Heart left ventricle (tissue), 16 donors: ENCODE results near the gene KCNK2. TPM values are rescaled to one million over a fixed set of nuclear protein-coding genes. Genes with fewer than 3 reads are reported as not detected.

Source experiments
- ATAC-seq, 4 donors: fragments of 200-7000 bp; cut with Tn5 transposase; one replicate each; pipeline ENCODE4 v1.9.1; 2020 to 2022; ENCODE audit warnings: moderate library complexity in 4 of 4, mild to moderate bottlenecking in 3 of 4, moderate number of reproducible peaks in 1 of 4
- DNase-seq, 5 donors: peaks; one replicate each; pipeline ENCODE4 v3.0.0-alpha.2; 2020
- H3K27ac ChIP-seq, 12 donors: fragments of 200-600 bp; sonication (generic) in 4 of 12; one replicate each; pipeline versions ENCODE4 v1.5.0 to v1.8.0; 2016 to 2022; ENCODE audit warnings: mild to moderate bottlenecking in 2 of 12
- H3K27me3 ChIP-seq, 9 donors: fragments of 200-600 bp; sonication (generic) in 2 of 9; one replicate each; pipeline versions ENCODE4 v1.5.1 to v1.8.0; 2016 to 2022; ENCODE audit warnings: mild to moderate bottlenecking in 3 of 9
- H3K36me3 ChIP-seq, 9 donors: fragments of 200-600 bp; sonication (generic) in 2 of 9; one replicate each; pipeline versions ENCODE4 v1.5.0 to v1.8.0; 2018 to 2022; ENCODE audit warnings: mild to moderate bottlenecking in 2 of 9
- H3K4me1 ChIP-seq, 12 donors: fragments of 200-600 bp; sonication (generic) in 4 of 12; one replicate each; pipeline versions ENCODE4 v1.5.0 to v1.8.0; 2016 to 2022; ENCODE audit warnings: mild to moderate bottlenecking in 3 of 12
- H3K4me3 ChIP-seq, 12 donors: fragments of 200-600 bp; sonication (generic) in 4 of 12; one replicate each; pipeline versions ENCODE4 v1.5.0 to v1.8.0; 2017 to 2022; ENCODE audit warnings: mild to moderate bottlenecking in 9 of 12, moderate library complexity in 4 of 12
- H3K9me3 ChIP-seq, 12 donors: fragments of 200-600 bp; sonication (generic) in 4 of 12; one replicate each; pipeline versions ENCODE4 v1.5.0 to v1.8.0; 2016 to 2022; ENCODE audit warnings: mild to moderate bottlenecking in 1 of 12
- POLR2A ChIP-seq, 2 donors: fragments of 450-650 bp; IDR thresholded peaks; one replicate each; pipeline ENCODE4 v1.6.1; 2017; ENCODE audit warnings: antibody characterized with exemption in 2 of 2, mild to moderate bottlenecking in 2 of 2, moderate library complexity in 2 of 2
- WGBS, 4 donors: extraction: QIAGEN DNeasy Blood & Tissue Kit in 2 of 4; methylation state at CpG; one replicate each; pipeline versions ENCODE4 v1.1.5 to v1.1.7; 2013 to 2018; 5-methylcytosine and 5-hydroxymethylcytosine counted together
- intact Hi-C, 10 donors: fragments of 100-400 bp; cut with DNase I; formaldehyde crosslinking; loops; one replicate each; pipeline versions ENCODE4 v1.11.1 to v1.14.2; 2022
- polyA plus RNA-seq, 2 donors: library from polyadenylated mRNA; stranded (reverse); fragments of 200-250 nt; gene quantifications; one replicate each; pipeline ENCODE4 v1.2.3, GENCODE V29; 2013
- total RNA-seq, 9 donors: library from RNA; depleted of rRNA in 2 of 9; stranded (reverse); fragments of >200 nt in 2 of 9; fragmentation: NEBNext Ultra II Directional in 3 of 9; extraction: Animal tissue kit (Norgen Biotek cat#: 25700) in 3 of 9; gene quantifications; one replicate each; pipeline versions ENCODE4 v1.1.0 to v1.2.4, GENCODE V29; 2016 to 2023
- TF ChIP-seq, protein P1 (sequence below), 12 donors: fragments of 200-600 bp; sonication (generic) in 4 of 12; IDR thresholded peaks; one replicate each; pipeline versions ENCODE4 v1.5.0 to v1.8.0; 2018 to 2022; ENCODE audit warnings: antibody characterized with exemption in 12 of 12, mild to moderate bottlenecking in 5 of 12
- donor health status: ischemic (EF 13 %, LVEDD 7.1; RV severe dilation, severe dysfunction).
- donor health status: healthy with polysubstance abuse.
- donor health status: DM: no; HTN: yes; CAD: no.
- donor health status: DM: no; HTN: no; CAD: no.
- donor health status: ischemic (EF 25% LVEDD 6.9; RV normal size, moderate dysfunction).
- donor health status: ischemic (EF 25% LVEDD 5.7; RV mildly dilated, moderate dysfunction).
- donor health status: healthy.
- donor health status: DM: yes; HTN: yes; CAD: no.
- donor health status: ischemic (EF 35%, LVEDD 5.7; RV mildly dilated, moderate dysfunction).
- donor health status: nonischemic (EF 11% LVEDD 7.7; RV severe dilation, severe dysfunction).
- donor health status: DM: yes; HTN: yes; CAD: no.
- donor health status: PGD.
- donor health status: ischemic (EF 29% LVEDD 5.4; RV normal size, mild dysfunction).
- donor health status: nonischemic (EF 23%, LVEDD 6.1; RV moderate dilation, normal function).

The KCNK2 gene
- total and polyA plus RNA-seq, 11 donors: 0.04 to 1.3 (median 0.21) TPM; not detected in 3

DNA sequence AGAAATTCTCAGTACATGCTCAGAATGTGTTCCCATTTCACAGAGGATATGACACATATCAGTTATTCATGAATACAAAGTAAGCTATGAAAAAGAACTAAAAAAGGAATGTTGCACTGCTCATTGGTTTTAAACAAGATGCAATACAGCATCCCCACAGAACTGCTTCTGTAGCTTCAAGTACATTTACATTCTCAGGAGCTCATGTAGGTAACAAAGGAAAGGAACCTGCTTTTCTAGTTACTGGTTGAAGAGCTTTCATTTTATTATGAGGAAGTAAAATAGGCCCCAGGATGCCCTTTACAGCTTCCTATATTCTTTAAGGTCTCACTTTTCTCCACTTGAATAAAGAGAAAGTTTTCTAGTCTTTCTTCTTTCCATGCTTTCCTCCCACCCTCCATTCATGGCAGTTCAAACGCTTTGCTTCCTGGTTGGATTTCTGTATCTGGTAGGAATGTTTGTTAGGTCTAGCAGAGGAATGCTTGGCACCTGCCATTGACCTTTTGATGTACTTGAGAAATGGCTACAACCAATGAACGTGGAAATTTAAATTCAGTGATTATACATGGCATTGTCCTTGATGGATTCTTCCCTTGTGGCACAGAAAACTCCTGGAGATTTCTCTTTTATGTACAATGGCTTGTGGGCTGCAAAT, 27.1 kb upstream of the KCNK2 start:
- no peaks in the 10 kb centered on the region for H3K9me3 ChIP-seq
- DNase-seq: no peak
- TF ChIP-seq, protein P1, sequence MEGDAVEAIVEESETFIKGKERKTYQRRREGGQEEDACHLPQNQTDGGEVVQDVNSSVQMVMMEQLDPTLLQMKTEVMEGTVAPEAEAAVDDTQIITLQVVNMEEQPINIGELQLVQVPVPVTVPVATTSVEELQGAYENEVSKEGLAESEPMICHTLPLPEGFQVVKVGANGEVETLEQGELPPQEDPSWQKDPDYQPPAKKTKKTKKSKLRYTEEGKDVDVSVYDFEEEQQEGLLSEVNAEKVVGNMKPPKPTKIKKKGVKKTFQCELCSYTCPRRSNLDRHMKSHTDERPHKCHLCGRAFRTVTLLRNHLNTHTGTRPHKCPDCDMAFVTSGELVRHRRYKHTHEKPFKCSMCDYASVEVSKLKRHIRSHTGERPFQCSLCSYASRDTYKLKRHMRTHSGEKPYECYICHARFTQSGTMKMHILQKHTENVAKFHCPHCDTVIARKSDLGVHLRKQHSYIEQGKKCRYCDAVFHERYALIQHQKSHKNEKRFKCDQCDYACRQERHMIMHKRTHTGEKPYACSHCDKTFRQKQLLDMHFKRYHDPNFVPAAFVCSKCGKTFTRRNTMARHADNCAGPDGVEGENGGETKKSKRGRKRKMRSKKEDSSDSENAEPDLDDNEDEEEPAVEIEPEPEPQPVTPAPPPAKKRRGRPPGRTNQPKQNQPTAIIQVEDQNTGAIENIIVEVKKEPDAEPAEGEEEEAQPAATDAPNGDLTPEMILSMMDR (IDR thresholded peaks at IDR 0.05): no peak
- no peak for TF ChIP-seq POLR2A (IDR thresholded peaks at IDR 0.05)
- WGBS, 4 donors: 36 to 53% (median 39%) methylated on average over 2 of the region's 2 CpGs
- intact Hi-C loops: no loop called here
- no peak overlapping the region for H3K4me3 ChIP-seq
- ATAC-seq: no peak
- H3K4me1 ChIP-seq: no peaks in the 10 kb centered on the region
- no peaks in the 10 kb centered on the region for H3K36me3 ChIP-seq
- no peak overlapping the region for H3K27ac ChIP-seq
- H3K27me3 ChIP-seq: peaks cover 0 to 4% (median 0%) of the 10 kb centered on the region in 9 donors

DNA sequence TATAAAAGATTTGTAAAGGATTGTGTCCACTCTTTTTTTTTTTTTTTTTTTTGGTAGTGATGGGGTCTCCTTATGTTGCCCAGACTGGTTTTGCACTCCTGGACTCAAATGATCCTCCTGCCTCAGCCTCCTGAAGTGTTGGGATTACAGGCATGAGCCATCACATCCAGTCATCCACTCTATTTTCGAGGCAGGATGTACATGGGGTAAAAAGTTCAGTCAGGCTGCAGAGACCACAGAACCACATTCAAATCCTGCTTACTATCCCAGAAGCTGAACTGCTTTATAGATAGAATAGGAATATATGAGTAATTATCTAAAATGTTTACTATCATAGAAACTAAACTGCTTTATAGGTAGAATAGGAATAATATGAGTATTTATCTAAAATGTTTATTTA, 26.0 kb upstream of the KCNK2 start:
- ATAC-seq (no peak), DNase-seq (no peak)
- TF ChIP-seq, protein P1 (IDR thresholded peaks at IDR 0.05): no peak
- TF ChIP-seq POLR2A (IDR thresholded peaks at IDR 0.05): no peak
- Histone ChIP-seq H3K36me3 (no peaks in the 10 kb centered on the region), H3K4me1 (no peaks in the 10 kb centered on the region), H3K4me3 (no peak overlapping the region), H3K27ac (no peak overlapping the region), H3K27me3 (peaks cover 0 to 4% (median 0%) of the 10 kb centered on the region in 9 donors), H3K9me3 (no peaks in the 10 kb centered on the region)
- 44 to 74% (median 67%) methylated on average over 1 of the region's 1 CpG for WGBS, 4 donors
- intact Hi-C loops: no loop called here

DNA sequence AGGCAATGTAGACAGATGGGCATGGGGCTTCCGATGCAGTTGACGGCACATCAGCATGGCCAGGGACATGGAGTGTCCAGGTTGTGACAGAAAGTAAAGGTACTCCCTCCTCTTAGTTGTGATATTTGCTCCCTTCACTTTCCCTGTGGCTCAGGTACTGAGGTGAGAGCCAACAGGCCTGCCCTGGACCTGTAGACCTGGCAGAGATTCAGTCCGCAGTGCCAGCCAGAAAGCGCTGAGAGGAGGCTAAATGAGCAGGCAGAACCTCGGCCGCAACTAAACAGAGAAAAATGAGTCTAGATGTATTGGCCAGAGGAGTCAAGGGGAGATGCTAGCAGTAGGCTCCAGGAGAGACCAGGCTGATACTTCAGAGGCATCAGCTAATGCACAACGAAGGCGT, 22.6 kb upstream of the KCNK2 start:
- intact Hi-C loops: no loop called here
- Histone ChIP-seq H3K36me3 (no peaks in the 10 kb centered on the region), H3K27me3 (peaks cover 0 to 4% (median 0%) of the 10 kb centered on the region in 9 donors), H3K4me1 (no peaks in the 10 kb centered on the region), H3K9me3 (no peaks in the 10 kb centered on the region), H3K4me3 (no peak overlapping the region), H3K27ac (no peak overlapping the region)
- DNase-seq (no peak), ATAC-seq (no peak)
- 84 to 94% (median 93%) methylated on average over 8 of the region's 8 CpGs for WGBS, 4 donors
- TF ChIP-seq, protein P1 (IDR thresholded peaks at IDR 0.05): no peak
- TF ChIP-seq POLR2A (IDR thresholded peaks at IDR 0.05): no peak

DNA sequence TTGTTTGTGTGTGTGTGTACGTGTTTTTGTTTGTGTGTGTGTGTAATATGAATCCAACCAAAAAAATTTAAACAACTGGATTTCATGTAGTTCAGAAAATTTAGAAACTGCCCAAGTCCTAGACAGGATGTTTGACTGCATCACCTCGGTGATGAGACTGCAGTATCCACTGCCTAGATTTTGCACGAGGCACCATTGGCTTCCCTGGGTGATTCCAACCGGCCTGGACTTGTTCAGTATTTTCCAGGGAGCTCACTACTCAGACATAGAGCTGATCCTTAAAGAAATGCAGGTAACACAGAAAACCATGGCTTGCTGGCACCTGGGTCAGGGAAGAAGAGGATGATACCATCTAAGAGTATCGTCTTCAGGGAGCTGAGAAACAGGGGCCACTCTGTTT, 18.2 kb upstream of the KCNK2 start:
- Histone ChIP-seq H3K27me3 (no peaks in the 10 kb centered on the region), H3K4me3 (no peak overlapping the region), H3K36me3 (no peaks in the 10 kb centered on the region), H3K27ac (no peak overlapping the region), H3K9me3 (no peaks in the 10 kb centered on the region), H3K4me1 (no peaks in the 10 kb centered on the region)
- intact Hi-C loops: no loop called here
- no peak for TF ChIP-seq POLR2A (IDR thresholded peaks at IDR 0.05)
- TF ChIP-seq, protein P1 (IDR thresholded peaks at IDR 0.05): no peak
- DNase-seq: no peak
- 73 to 89% (median 81%) methylated on average over 5 of the region's 5 CpGs for WGBS, 4 donors
- ATAC-seq: no peak
